Epithelial cell of alveolus of lung (primary cell): Measurements from ENCODE around the gene KDM5A. TPM values are rescaled to one million over a fixed set of nuclear protein-coding genes. Genes with fewer than 3 reads are reported as not detected.

Experiments
- total RNA-seq: library from RNA; depleted of rRNA; stranded (reverse); fragments of >200 nt; gene quantifications from 2 replicates; pipeline ENCODE4 v1.2.1, GENCODE V29; 2015

Gene KDM5A
- 24.2 and 64.3 TPM in 2 replicates for total RNA-seq

GRCh38 chr12:389142-390096 is at the start of gene KDM5A:
KDM5A (minus strand) TSS chr12:389320; CDS start chr12:389091, 229 bp downstream.

GRCh38 chr12:401235-402028 is 12.3 kb upstream of the KDM5A start, which contains the start of gene CCDC77:
CCDC77 (plus strand) TSS chr12:401644; CDS start chr12:409384, 7,740 bp downstream.

GRCh38 chr12:262817-263216 is 126.3 kb downstream of the KDM5A start, which contains the start of gene SLC6A13:
SLC6A13 (minus strand) TSS chr12:262836; CDS start chr12:260052, 2,784 bp downstream.

Other genes with a start within 250 kb of the KDM5A start
- gene SLC6A12, start 175.2 kb downstream of the KDM5A start, total RNA-seq, result not detected in 2 replicates
- 2.0 TPM in 1 of 2 replicates, not detected in the other for gene SLC6A13, start 126.5 kb downstream of the KDM5A start, total RNA-seq
- 5.8 and 18.0 TPM in 2 replicates for gene CCDC77, start 12.3 kb upstream of the KDM5A start, total RNA-seq
- gene B4GALNT3, start 70.6 kb upstream of the KDM5A start, total RNA-seq, result 0.91 TPM in 1 of 2 replicates, not detected in the other